ENCODE results near the gene GATAD2A. TPM values are rescaled to one million over a fixed set of nuclear protein-coding genes. Genes with fewer than 3 reads are reported as not detected.

The GATAD2A gene
- total RNA-seq, 4 donors from 2014 or later, result 17.7 to 51.4 (median 40.1) TPM

- H3K9me3 ChIP-seq, result no peaks in the 10 kb centered on the region
- DNase-seq (no peak), ATAC-seq (no peak)
- no peak overlapping the region for H3K27ac ChIP-seq
- peaks cover 22 to 30% (median 27%) of the 10 kb centered on the region in 3 donors for H3K27me3 ChIP-seq
- no peaks in the 10 kb centered on the region for H3K4me1 ChIP-seq
- no peak overlapping the region for H3K4me3 ChIP-seq
- TF ChIP-seq POLR2A (IDR thresholded peaks at IDR 0.05) (no peak), CTCF (IDR thresholded peaks at IDR 0.05 in 4 of 5, conservative IDR thresholded peaks at IDR 0.05 in 1 of 5) (no peak)
- in situ Hi-C loops (cut with MboI; ENCODE audit: low sequenced_read_pairs in 4 of 4), result loop anchor here in 3 of 4 donors (25.0 kb wide), 2 partner anchors 387 to 412 kb away; no protein-coding TSS in a partner anchor
- H3K36me3 ChIP-seq, result no peaks in the 10 kb centered on the region
- intact Hi-C loops (cut with DNase I; ENCODE audit: low total_unique reads), result no loop called here
These were observed 144.5 kb downstream of the GATAD2A start for GRCh38 chr19:19549804-19550464.

- H3K27ac ChIP-seq, result no peak overlapping the region
- in situ Hi-C loops (cut with MboI; ENCODE audit: low sequenced_read_pairs in 4 of 4), result no loop called here
- ATAC-seq, result no peak
- no peak for TF ChIP-seq POLR2A (IDR thresholded peaks at IDR 0.05)
- no peak for TF ChIP-seq CTCF (IDR thresholded peaks at IDR 0.05 in 4 of 5, conservative IDR thresholded peaks at IDR 0.05 in 1 of 5)
- intact Hi-C loops (cut with DNase I; ENCODE audit: low total_unique reads), result no loop called here
- no peak overlapping the region for H3K4me3 ChIP-seq
- no peak for DNase-seq
- no peaks in the 10 kb centered on the region for H3K9me3 ChIP-seq
- no peaks in the 10 kb centered on the region for H3K36me3 ChIP-seq
- H3K27me3 ChIP-seq, result peaks cover 22 to 30% (median 27%) of the 10 kb centered on the region in 3 donors
- no peaks in the 10 kb centered on the region for H3K4me1 ChIP-seq
These were observed 145.0 kb downstream of the GATAD2A start for GRCh38 chr19:19550485-19550929.

- H3K27me3 ChIP-seq, result peaks cover 21 to 29% (median 24%) of the 10 kb centered on the region in 3 donors
- no peak overlapping the region for H3K27ac ChIP-seq
- intact Hi-C loops (cut with DNase I; ENCODE audit: low total_unique reads), result no loop called here
- in situ Hi-C loops (cut with MboI; ENCODE audit: low sequenced_read_pairs in 4 of 4), result no loop called here
- H3K9me3 ChIP-seq, result no peaks in the 10 kb centered on the region
- H3K4me1 ChIP-seq, result no peaks in the 10 kb centered on the region
- TF ChIP-seq POLR2A (IDR thresholded peaks at IDR 0.05) (no peak), CTCF (IDR thresholded peaks at IDR 0.05 in 4 of 5, conservative IDR thresholded peaks at IDR 0.05 in 1 of 5) (no peak)
- H3K4me3 ChIP-seq, result no peak overlapping the region
- no peaks in the 10 kb centered on the region for H3K36me3 ChIP-seq
- DNase-seq (no peak), ATAC-seq (no peak)
These were observed 145.7 kb downstream of the GATAD2A start for GRCh38 chr19:19550972-19551852.

DNA sequence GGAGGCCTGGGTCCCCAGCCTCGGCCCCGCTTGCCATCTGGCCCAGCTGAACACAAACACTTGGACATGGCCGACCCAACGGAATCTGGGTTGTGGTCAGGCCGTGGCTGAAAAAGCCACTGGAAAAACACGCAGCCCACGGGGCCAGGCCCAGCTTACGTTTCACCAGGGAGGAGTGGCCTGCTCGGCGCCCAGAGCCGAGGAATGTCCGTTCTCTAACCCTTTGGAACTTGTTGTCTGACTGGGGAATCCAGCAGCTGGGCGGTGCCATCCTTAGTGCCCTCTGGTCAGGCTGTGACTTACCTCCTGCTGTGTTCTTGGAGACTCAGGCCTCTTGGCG, 146.3 kb downstream of the GATAD2A start:
- H3K27me3 ChIP-seq, result peaks cover 16 to 23% (median 21%) of the 10 kb centered on the region in 3 donors

More for the DNA sequence above, 146.3 kb downstream of the GATAD2A start:
- TF ChIP-seq POLR2A (IDR thresholded peaks at IDR 0.05), result no peak
- TF ChIP-seq CTCF (IDR thresholded peaks at IDR 0.05 in 4 of 5, conservative IDR thresholded peaks at IDR 0.05 in 1 of 5), result no peak
- Histone ChIP-seq H3K4me1 (no peaks in the 10 kb centered on the region), H3K4me3 (no peak overlapping the region), H3K36me3 (no peaks in the 10 kb centered on the region), H3K27ac (no peak overlapping the region), H3K9me3 (no peaks in the 10 kb centered on the region)
- ATAC-seq (no peak), DNase-seq (no peak)
- in situ Hi-C loops (cut with MboI; ENCODE audit: low sequenced_read_pairs in 4 of 4) (no loop called here), intact Hi-C loops (cut with DNase I; ENCODE audit: low total_unique reads) (no loop called here)
